Measurements from ENCODE around the gene AP1B1.

GRCh38 chr22:29300467-29300806 is 87.9 kb downstream of the AP1B1 start:
- TF ChIP-seq REST (IDR thresholded peaks at IDR 0.05; ENCODE audit: borderline replicate concordance) (no peak), CTCF (IDR thresholded peaks at IDR 0.05; ENCODE audit: poor library complexity, severe bottlenecking) (no peak), POLR2AphosphoS5 (IDR thresholded peaks at IDR 0.05) (no peak), EZH2 (IDR thresholded peaks at IDR 0.05; ENCODE audit: borderline replicate concordance, insufficient read depth, low read length, poor library complexity, severe bottlenecking) (no peak), RAD21 (conservative IDR thresholded peaks at IDR 0.05) (no peak), EP300 (conservative IDR thresholded peaks at IDR 0.05; ENCODE audit: poor library complexity, severe bottlenecking) (no peak), MXI1 (conservative IDR thresholded peaks at IDR 0.05; ENCODE audit: poor library complexity, severe bottlenecking) (no peak)
